Erythroblast (primary cell): Measurements from ENCODE around the gene LDAH.

Experiments
- GATA1 ChIP-seq: IDR thresholded peaks from 2 replicates; pipeline ENCODE4 v1.6.1; 2011; ENCODE audit warnings: low read depth, mild to moderate bottlenecking, control low read depth, low read length, moderate library complexity
- POLR2A ChIP-seq: IDR thresholded peaks from 2 replicates; pipeline ENCODE4 v1.6.1; 2011; ENCODE audit warnings: mild to moderate bottlenecking, low read length

GRCh38 chr2:20766213-20766612, 56.7 kb downstream of the LDAH start:
- no peak for TF ChIP-seq POLR2A
- TF ChIP-seq GATA1 = no peak
